ENCODE measurements around the gene SBK2. TPM values are rescaled to one million over a fixed set of nuclear protein-coding genes. Genes with fewer than 3 reads are reported as not detected.
A peak's percentile ranks its signal among the peaks of the same experiment; 100 is the strongest.

Gene SBK2
- total RNA-seq, 2 donors from 2014 or later, result 111 to 172 TPM

DNA sequence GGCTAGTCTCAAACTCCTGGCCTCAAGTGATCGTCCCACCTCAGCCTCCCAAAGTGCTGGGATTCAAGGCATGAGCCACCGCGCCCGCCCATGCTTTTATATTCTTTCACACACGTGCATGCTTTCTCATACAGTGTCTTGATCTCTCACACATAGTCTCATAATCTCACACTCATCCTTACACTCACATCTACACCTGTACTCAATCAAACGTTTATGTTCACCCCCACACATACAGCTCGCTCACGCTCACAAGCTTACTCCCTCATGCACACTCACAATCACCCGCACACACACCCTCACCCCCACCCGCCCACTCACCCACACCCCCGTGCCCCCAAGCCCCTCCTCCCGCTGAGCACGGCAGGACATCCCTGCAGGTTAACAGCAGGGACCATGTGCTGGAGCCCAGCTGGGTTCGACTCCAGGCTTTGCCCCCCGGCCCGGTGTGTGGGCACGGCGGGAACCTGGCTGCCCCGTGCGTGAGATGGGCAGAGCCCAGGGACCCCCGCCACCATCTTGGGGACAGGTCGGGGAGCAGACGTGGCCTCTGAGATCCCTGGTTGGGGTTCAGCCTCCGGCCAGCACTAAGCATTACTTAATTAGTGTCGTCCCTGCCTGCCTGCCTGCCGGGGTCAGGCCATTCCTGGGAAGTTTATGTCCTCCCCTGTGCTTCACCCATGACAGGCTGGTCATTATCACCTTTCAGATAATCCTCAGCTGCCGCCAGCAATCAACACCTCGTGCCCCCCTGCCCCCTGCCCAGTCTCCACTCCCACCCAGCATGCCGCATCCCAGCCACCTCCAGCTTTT, 11.4 kb downstream of the SBK2 start:
- Histone ChIP-seq H3K9me3 (no peaks in the 10 kb centered on the region), H3K4me3 (no peak overlapping the region), H3K4me1 (peaks cover 0 to 52% of the 10 kb centered on the region in 2 donors), H3K27me3 (no peaks in the 10 kb centered on the region), H3K36me3 (peaks cover 13% of the 10 kb centered on the region), H3K27ac (peak overlapping the region; percentile 75 to 90)
- TF ChIP-seq, protein P1, sequence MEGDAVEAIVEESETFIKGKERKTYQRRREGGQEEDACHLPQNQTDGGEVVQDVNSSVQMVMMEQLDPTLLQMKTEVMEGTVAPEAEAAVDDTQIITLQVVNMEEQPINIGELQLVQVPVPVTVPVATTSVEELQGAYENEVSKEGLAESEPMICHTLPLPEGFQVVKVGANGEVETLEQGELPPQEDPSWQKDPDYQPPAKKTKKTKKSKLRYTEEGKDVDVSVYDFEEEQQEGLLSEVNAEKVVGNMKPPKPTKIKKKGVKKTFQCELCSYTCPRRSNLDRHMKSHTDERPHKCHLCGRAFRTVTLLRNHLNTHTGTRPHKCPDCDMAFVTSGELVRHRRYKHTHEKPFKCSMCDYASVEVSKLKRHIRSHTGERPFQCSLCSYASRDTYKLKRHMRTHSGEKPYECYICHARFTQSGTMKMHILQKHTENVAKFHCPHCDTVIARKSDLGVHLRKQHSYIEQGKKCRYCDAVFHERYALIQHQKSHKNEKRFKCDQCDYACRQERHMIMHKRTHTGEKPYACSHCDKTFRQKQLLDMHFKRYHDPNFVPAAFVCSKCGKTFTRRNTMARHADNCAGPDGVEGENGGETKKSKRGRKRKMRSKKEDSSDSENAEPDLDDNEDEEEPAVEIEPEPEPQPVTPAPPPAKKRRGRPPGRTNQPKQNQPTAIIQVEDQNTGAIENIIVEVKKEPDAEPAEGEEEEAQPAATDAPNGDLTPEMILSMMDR (IDR thresholded peaks at IDR 0.05), result no peak
- no peak for DNase-seq (ENCODE audit: low spot score)

- Histone ChIP-seq H3K27ac (peak overlapping the region; percentile 75 to 76), H3K4me1 (peaks cover 0 to 34% of the 10 kb centered on the region in 2 donors), H3K4me3 (no peak overlapping the region), H3K9me3 (no peaks in the 10 kb centered on the region), H3K36me3 (no peaks in the 10 kb centered on the region), H3K27me3 (no peaks in the 10 kb centered on the region)
- TF ChIP-seq, protein P1 (IDR thresholded peaks at IDR 0.05), result no peak
- no peak for DNase-seq (ENCODE audit: low spot score)
Measured at GRCh38 chr19:55520691-55521292, 16.1 kb downstream of the SBK2 start.

GRCh38 chr19:55519451-55520311, 17.3 kb downstream of the SBK2 start:
- H3K27ac ChIP-seq, result peak overlapping the region in 1 of 2 donors; percentile 75
- H3K4me3 ChIP-seq, result no peak overlapping the region
- no peaks in the 10 kb centered on the region for H3K9me3 ChIP-seq
- peaks cover 0 to 27% of the 10 kb centered on the region in 2 donors for H3K4me1 ChIP-seq
- TF ChIP-seq, protein P1 (IDR thresholded peaks at IDR 0.05), result no peak
- no peaks in the 10 kb centered on the region for H3K36me3 ChIP-seq
- DNase-seq (ENCODE audit: low spot score), result no peak
- H3K27me3 ChIP-seq, result no peaks in the 10 kb centered on the region

DNA sequence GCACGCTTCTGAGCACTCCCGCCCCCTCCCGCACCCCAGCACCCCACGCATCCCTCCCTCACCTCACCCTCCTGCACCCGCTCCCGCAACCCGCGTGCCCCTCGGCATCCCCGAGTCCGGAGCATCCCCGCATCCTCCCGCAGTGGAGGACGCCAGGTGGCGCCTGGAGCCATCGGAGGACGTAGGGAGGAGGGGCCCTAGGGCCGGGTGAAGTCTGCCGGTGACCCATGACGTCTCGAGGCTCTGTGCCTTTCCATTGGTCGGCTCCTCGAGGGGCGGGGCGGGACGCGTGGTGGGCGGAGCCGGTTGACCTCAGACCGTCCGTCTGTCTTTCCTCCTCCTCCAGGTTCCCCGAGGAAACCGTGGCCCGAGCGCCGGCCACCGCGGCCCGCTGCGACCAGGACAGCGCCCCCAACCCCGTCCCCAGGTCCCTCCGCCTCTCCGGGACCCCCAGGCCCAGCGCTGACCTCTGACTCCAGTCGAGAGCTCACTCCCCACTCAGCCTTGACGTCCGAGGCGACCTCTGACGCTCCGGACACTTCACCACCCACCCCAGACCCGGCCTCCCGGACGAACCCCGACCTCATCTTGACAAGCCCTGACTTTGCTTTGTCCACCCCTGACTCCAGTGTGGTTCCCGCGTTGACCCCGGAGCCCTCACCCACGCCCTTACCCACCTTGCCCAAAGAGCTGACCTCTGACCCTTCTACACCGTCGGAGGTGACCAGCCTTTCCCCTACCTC, 19.9 kb downstream of the SBK2 start:
- no peaks in the 10 kb centered on the region for H3K9me3 ChIP-seq
- H3K4me3 ChIP-seq, result peak overlapping the region; percentile 34 to 52
- H3K27me3 ChIP-seq, result no peaks in the 10 kb centered on the region
- peak; percentile 96 for DNase-seq (ENCODE audit: low spot score)
- H3K4me1 ChIP-seq, result peaks cover 0 to 22% of the 10 kb centered on the region in 2 donors
- no peaks in the 10 kb centered on the region for H3K36me3 ChIP-seq
- peak overlapping the region; percentile 87 to 91 for H3K27ac ChIP-seq
- TF ChIP-seq, protein P1 (IDR thresholded peaks at IDR 0.05), result peak; percentile 63 to 94

DNA sequence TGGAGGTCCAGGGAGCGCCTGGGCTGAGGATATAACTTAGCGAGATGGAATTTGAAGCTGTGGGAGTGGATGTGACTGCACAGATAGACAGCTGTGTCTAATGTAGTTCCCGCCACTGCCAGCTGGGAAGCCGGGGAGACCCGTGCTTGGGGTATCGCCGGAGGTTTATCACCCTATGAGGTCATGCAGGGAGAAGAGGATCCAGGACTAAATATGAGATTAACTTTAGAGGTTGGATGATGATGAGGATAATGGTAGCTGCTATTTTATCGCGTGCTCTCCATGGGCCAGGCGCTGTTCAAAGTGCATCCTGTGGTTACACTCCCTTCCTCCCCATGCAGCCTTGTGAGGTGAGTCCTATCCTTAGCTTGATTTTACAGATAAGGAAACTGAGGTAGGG, 28.8 kb downstream of the SBK2 start:
- Histone ChIP-seq H3K36me3 (no peaks in the 10 kb centered on the region), H3K9me3 (no peaks in the 10 kb centered on the region), H3K27me3 (no peaks in the 10 kb centered on the region), H3K4me1 (peaks cover 0 to 10% of the 10 kb centered on the region in 2 donors), H3K27ac (no peak overlapping the region), H3K4me3 (no peak overlapping the region)
- TF ChIP-seq, protein P1 (IDR thresholded peaks at IDR 0.05), result no peak
- DNase-seq (ENCODE audit: low spot score), result no peak

All from right atrium auricular region (tissue), 2 donors.